Right lobe of liver (tissue), 4 donors: ENCODE results near the gene C4BPB.

Experiments used
- CTCF ChIP-seq, 4 donors: fragments of 200-600 bp in 3 of 4; fragments of 450-650 bp in 1 of 4; IDR thresholded peaks; one replicate each; pipeline versions ENCODE4 v1.5.1 to v1.8.0; 2016 to 2022; ENCODE audit warnings: antibody characterized with exemption in 4 of 4, mild to moderate bottlenecking in 2 of 4
- POLR2A ChIP-seq: fragments of 450-650 bp; IDR thresholded peaks from one replicate; pipeline ENCODE4 v1.6.1; 2017; ENCODE audit warnings: antibody characterized with exemption, mild to moderate bottlenecking
- donor health status: DM: no; HTN: no; CAD: no.
- donor health status: DM: no; HTN: no; CAD: no.
- donor health status: DM: no; HTN: yes; CAD: no.

DNA sequence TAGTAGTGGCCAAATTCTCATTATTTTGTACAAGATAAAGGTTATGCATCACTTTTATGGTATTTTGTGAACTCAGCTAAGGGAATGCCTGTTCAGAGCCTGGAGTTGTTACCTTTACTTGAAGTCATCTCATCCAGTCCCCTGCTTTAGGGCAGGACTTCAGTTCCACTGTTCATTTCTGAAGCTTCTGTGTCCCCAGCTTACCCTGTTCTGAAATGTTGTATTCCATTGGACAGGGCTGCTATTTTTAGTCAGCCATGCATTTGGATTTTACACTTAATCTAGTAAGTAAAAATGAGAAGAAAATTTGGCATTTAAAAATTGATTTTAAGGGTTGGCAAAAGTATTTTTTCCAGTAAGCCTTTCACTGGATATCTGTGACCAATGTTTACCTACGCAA is 11.6 kb upstream of the C4BPB start:
- TF ChIP-seq POLR2A (no peak), CTCF (IDR thresholded peaks at IDR 0.05) (no peak)
